Glutamatergic neuron (in vitro differentiated cells): Measurements from ENCODE around the gene ZNF197. TPM values are rescaled to one million over a fixed set of nuclear protein-coding genes. Genes with fewer than 3 reads are reported as not detected.

Source experiments
- DNase-seq: peaks from one replicate; pipeline ENCODE4 v3.0.0; 2022
- H3K27ac Mint-ChIP-seq: one replicate; pipeline ENCODE4 v1.8.0; 2020; ENCODE audit warnings: mild to moderate bottlenecking, mixed read lengths, inconsistent platforms; ENCODE audit not compliant: unreplicated experiment
- H3K27me3 Mint-ChIP-seq: one replicate; pipeline ENCODE4 v1.8.0; 2020; ENCODE audit warnings: mild to moderate bottlenecking, moderate library complexity, mixed read lengths, inconsistent platforms; ENCODE audit not compliant: unreplicated experiment
- H3K36me3 Mint-ChIP-seq: one replicate; pipeline ENCODE4 v1.8.0; 2020; ENCODE audit warnings: mild to moderate bottlenecking, mixed read lengths, inconsistent platforms; ENCODE audit not compliant: unreplicated experiment
- H3K4me1 Mint-ChIP-seq: one replicate; pipeline ENCODE4 v1.8.0; 2020; ENCODE audit warnings: mild to moderate bottlenecking, low read depth, mixed read lengths, inconsistent platforms; ENCODE audit not compliant: unreplicated experiment
- H3K4me3 Mint-ChIP-seq: one replicate; pipeline ENCODE4 v1.8.0; 2020; ENCODE audit warnings: mild to moderate bottlenecking, mixed read lengths, inconsistent platforms; ENCODE audit not compliant: unreplicated experiment
- H3K9me3 Mint-ChIP-seq: one replicate; pipeline ENCODE4 v1.8.0; 2020; ENCODE audit warnings: mild to moderate bottlenecking, moderate library complexity, mixed read lengths, inconsistent platforms; ENCODE audit not compliant: unreplicated experiment
- total RNA-seq: library from RNA; stranded (reverse); fragmentation: NEBNext Ultra II Directional; extraction: Animal tissue kit (Norgen Biotek cat#: 25700); gene quantifications from one replicate; pipeline ENCODE4 v1.2.1, GENCODE V29; 2021; ENCODE audit not compliant: unreplicated experiment
- TF ChIP-seq, protein P1 (sequence below): fragments of 200-600 bp; sonication (generic); IDR thresholded peaks from one replicate; pipeline ENCODE4 v1.5.0; 2021; ENCODE audit not compliant: partially characterized antibody, unreplicated experiment

The ZNF197 gene
- total RNA-seq, 1 donor from 2014 or later, result 49.0 TPM

DNA sequence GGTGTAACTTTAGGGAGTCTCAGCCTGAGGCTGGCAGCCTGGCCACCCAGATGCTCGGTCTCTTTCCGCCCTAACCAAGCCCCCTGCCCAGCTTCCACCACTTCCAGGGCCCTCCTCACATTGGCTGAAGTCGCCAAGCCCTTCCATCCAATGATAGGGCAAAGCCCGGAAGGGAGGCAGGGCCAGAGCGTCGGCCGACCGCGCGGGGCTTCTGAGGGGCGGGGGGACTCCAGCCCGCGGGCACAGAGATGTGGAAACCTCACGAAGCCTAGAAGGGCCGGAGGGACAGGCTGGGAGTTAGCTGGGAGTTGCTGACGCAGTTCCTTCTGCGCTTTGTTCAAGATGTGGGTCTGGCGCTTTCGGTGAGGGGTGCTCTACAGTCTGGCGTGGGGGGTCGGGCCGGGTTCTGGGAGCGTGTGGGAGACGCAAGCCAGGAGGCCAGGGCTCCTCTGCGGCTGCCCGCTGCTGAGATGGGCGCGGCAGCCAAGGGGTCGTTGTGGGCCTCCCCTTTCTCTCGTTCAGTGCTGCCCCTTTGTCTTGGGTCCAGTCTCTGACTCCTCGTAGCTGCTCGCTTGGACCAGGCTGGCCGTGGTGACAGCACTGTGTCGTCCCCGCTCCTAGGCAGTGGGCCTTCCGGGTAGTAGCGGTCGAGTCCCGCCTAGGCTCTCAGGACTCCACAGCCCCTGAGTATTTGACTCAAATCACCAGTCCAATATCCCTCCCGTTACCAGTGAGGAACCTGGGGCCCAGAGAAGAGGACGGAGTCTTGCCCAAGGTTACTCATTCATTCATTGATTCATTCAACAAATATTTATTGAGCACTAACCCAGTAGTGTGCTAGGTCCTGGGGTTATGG is 40.0 kb upstream of the ZNF197 start, which contains the start of gene ZNF660:
TSS of gene ZNF660 (plus strand) at position 319 of the 856 bp plus-strand sequence. CDS start 9,230 bp downstream, outside the sequence.
- H3K4me3 Mint-ChIP-seq, result peak within 1 kb of the TSS; percentile 98
- TF ChIP-seq, protein P1, sequence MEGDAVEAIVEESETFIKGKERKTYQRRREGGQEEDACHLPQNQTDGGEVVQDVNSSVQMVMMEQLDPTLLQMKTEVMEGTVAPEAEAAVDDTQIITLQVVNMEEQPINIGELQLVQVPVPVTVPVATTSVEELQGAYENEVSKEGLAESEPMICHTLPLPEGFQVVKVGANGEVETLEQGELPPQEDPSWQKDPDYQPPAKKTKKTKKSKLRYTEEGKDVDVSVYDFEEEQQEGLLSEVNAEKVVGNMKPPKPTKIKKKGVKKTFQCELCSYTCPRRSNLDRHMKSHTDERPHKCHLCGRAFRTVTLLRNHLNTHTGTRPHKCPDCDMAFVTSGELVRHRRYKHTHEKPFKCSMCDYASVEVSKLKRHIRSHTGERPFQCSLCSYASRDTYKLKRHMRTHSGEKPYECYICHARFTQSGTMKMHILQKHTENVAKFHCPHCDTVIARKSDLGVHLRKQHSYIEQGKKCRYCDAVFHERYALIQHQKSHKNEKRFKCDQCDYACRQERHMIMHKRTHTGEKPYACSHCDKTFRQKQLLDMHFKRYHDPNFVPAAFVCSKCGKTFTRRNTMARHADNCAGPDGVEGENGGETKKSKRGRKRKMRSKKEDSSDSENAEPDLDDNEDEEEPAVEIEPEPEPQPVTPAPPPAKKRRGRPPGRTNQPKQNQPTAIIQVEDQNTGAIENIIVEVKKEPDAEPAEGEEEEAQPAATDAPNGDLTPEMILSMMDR, result no peak
- peaks cover 38% of the 10 kb centered on the region for H3K36me3 Mint-ChIP-seq

DNA sequence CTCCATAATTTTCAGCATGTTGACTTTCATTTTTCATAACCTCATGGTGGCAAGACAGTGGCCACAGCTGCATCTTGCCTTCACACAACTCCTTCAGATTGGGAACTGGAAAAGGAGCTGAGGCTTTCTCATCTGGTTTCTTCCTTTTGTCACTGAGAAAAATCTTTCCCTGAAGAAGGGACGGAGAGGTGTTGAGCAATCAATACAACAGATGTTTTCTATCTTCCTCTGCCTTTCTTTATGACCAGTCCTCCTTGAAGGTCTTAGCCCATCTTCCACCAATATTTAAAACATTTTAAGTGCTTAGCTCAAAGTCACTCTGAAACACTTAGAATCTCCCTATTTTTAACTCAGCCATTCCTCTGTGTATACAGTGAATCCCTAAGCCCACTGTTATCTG is 28.2 kb upstream of the ZNF197 start:
- peaks cover 5% of the 10 kb centered on the region for H3K27me3 Mint-ChIP-seq
- peaks cover 74% of the 10 kb centered on the region for H3K36me3 Mint-ChIP-seq
- no peak overlapping the region for H3K27ac Mint-ChIP-seq
- no peak for DNase-seq
- H3K4me1 Mint-ChIP-seq, result no peaks in the 10 kb centered on the region
- no peak overlapping the region for H3K4me3 Mint-ChIP-seq
- TF ChIP-seq, protein P1, result no peak
- H3K9me3 Mint-ChIP-seq, result peaks cover 29% of the 10 kb centered on the region

More for the DNA sequence above, 40.0 kb upstream of the ZNF197 start, which contains the start of gene ZNF660:
- Mint-ChIP-seq H3K27me3 (peaks cover 5% of the 10 kb centered on the region), H3K27ac (peak within 1 kb of the TSS; percentile 99), H3K4me1 (peaks cover 18% of the 10 kb centered on the region), H3K9me3 (peaks cover 11% of the 10 kb centered on the region)
- peak; percentile 90 for DNase-seq

DNA sequence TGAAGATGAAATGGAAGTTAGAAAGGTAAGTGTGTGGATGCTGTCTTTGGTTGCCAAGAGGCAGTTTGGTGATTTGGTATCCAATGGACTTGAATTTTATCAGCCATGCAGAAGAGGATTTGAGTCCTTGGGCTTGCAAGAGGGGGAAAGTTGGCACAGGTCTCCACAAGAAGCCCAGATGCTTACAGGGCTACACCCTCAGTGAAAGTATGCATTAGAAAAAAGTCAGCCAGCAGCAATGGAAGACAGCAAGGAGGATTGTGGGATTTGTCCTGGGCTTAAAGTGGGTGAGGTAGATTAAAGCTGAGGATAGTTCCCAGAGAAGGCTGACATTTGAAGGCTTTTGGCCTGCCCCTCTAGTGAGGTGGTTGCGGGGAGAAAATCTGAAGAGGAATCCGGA is 23.1 kb upstream of the ZNF197 start:
- Mint-ChIP-seq H3K27me3 (no peaks in the 10 kb centered on the region), H3K9me3 (peaks cover 8% of the 10 kb centered on the region), H3K27ac (no peak overlapping the region), H3K4me1 (no peaks in the 10 kb centered on the region), H3K4me3 (no peak overlapping the region), H3K36me3 (peaks cover 57% of the 10 kb centered on the region)
- TF ChIP-seq, protein P1, result no peak
- no peak for DNase-seq

DNA sequence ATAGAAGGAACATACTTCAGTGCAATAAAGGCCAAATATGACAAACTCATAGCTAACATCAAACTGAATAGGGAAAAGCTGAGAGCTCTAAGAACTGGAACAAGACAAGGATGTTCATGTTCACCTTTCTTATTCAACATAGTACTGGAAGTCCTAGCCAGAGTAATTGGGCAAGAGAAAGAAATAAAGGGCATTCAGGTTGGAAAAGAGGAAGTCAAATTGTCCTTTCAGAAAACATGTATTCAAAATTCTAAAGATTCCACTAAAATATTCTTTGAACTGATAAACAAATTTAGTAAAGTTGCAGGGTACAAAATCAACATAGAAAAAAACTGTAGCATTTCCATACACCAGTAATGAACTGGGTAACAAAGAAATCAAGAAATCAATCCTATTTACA is 12.2 kb upstream of the ZNF197 start:
- H3K4me3 Mint-ChIP-seq, result no peak overlapping the region
- no peak overlapping the region for H3K27ac Mint-ChIP-seq
- no peak for DNase-seq
- peaks cover 5% of the 10 kb centered on the region for H3K9me3 Mint-ChIP-seq
- no peaks in the 10 kb centered on the region for H3K4me1 Mint-ChIP-seq
- H3K36me3 Mint-ChIP-seq, result peaks cover 36% of the 10 kb centered on the region
- no peaks in the 10 kb centered on the region for H3K27me3 Mint-ChIP-seq
- TF ChIP-seq, protein P1, result no peak

DNA sequence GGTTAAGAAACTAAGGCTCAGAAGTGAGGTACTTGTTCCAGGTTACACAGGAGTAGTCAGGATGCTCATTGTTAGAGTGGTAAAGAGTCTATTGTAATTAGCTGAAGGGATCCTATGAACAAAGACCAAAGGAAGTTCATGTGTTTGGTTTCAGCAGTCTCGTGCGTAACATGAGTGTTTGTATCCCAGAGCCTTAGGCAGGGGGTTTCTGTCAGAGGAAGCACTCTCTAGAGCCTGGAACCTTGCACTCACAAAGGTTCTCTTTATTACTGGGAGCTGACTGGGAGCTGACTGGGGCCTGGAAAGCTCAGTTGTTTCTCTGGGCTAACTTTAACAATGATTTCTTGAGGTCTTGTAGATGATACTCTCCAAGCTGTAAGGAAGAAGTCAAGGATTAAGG is 3.9 kb downstream of the ZNF197 start:
- peaks cover 7% of the 10 kb centered on the region for H3K4me1 Mint-ChIP-seq
- DNase-seq, result no peak
- H3K36me3 Mint-ChIP-seq, result no peaks in the 10 kb centered on the region
- peaks cover 5% of the 10 kb centered on the region for H3K27me3 Mint-ChIP-seq
- peaks cover 2% of the 10 kb centered on the region for H3K9me3 Mint-ChIP-seq
- TF ChIP-seq, protein P1, result no peak
- H3K27ac Mint-ChIP-seq, result no peak overlapping the region
- no peak overlapping the region for H3K4me3 Mint-ChIP-seq
